ENCODE measurements around the gene PCSK1N. TPM values are rescaled to one million over a fixed set of nuclear protein-coding genes. Genes with fewer than 3 reads are reported as not detected.

Gene PCSK1N
- polyA plus RNA-seq, 1 of the 3 experiments (the other 2 are of a cell fraction) = 35.0 TPM

GRCh38 chrX:48782216-48782615, 53.2 kb downstream of the PCSK1N start:
- Histone ChIP-seq H4K20me1 (ENCODE audit: insufficient read depth) (no peaks in the 10 kb centered on the region), H3K9me2 (no peaks in the 10 kb centered on the region), H3K27ac (ENCODE audit: low read depth in 2 of 2, low read length in 1 of 2) (no peak overlapping the region), H3K36me3 (replicated peaks in 1 of 2; ENCODE audit: control insufficient read depth in 1 of 2, insufficient read depth in 2 of 2, low read length in 1 of 2) (no peaks in the 10 kb centered on the region), H3K9ac (no peak overlapping the region), H3F3A (replicated peaks; ENCODE audit: insufficient read depth) (no peaks in the 10 kb centered on the region), H3K9me3 (no peaks in the 10 kb centered on the region), H3K79me2 (ENCODE audit: insufficient read depth) (no peaks in the 10 kb centered on the region), H3K27me3 (ENCODE audit: insufficient read depth) (peaks cover 8% of the 10 kb centered on the region; the same call in 1 of the 2 replicates), H2AFZ (ENCODE audit: low read depth) (no peak overlapping the region), H3K4me1 (ENCODE audit: control insufficient read depth in 1 of 2, insufficient read depth in 2 of 2, low read depth in 1 of 2, low read length in 1 of 2) (no peaks in the 10 kb centered on the region), H3K4me2 (no peak overlapping the region), H3K4me3 (ENCODE audit: low read depth in 2 of 2, low read length in 1 of 2) (no peak overlapping the region)
- no peak for DNase-seq
- TF ChIP-seq ELF1 (IDR thresholded peaks at IDR 0.05) (no peak), RXRA (IDR thresholded peaks at IDR 0.05; ENCODE audit: borderline replicate concordance, low read depth) (no peak), CHD2 (IDR thresholded peaks at IDR 0.05; ENCODE audit: low read length, partially characterized antibody) (no peak), MEF2A (IDR thresholded peaks at IDR 0.05; ENCODE audit: borderline replicate concordance, low read depth) (no peak), TEAD4 (IDR thresholded peaks at IDR 0.05; ENCODE audit: borderline replicate concordance, insufficient read depth) (no peak), JUND (IDR thresholded peaks at IDR 0.05) (no peak), REST (IDR thresholded peaks at IDR 0.05; ENCODE audit: low read depth, low read length) (no peak), MXI1 (IDR thresholded peaks at IDR 0.05; ENCODE audit: low read depth, low read length) (no peak)
- WGBS (ENCODE audit: low lambda C conversion rate) = 28% methylated on average over 2 of the region's 2 CpGs
- ChIA-PET POLR2A (no interaction called here), CTCF (no interaction called here)

DNA sequence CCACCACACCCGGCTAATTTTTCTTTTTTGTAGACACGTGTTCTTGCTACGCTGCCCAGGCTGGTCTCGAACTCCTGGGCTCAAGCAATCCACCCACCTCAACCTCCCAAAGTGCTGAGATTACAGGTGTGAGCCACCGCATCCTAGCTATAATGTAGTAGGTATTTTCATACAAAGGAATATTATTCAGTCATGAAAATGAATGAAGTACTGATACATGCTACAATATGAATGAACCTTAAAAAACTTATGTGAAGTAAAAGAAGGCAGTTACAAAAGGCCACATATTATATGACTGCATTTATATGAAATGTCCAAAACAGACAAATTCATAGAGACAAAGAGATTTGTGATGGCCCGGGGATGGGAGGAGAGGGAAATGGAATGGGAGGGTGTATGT, 53.7 kb downstream of the PCSK1N start:
- Histone ChIP-seq H3K9me2 (no peaks in the 10 kb centered on the region), H4K20me1 (ENCODE audit: insufficient read depth) (no peaks in the 10 kb centered on the region), H3F3A (replicated peaks; ENCODE audit: insufficient read depth) (no peaks in the 10 kb centered on the region), H3K27me3 (ENCODE audit: insufficient read depth) (peaks cover 3% of the 10 kb centered on the region; the same call in 1 of the 2 replicates), H3K27ac (ENCODE audit: low read depth in 2 of 2, low read length in 1 of 2) (no peak overlapping the region), H3K9me3 (no peaks in the 10 kb centered on the region), H3K4me2 (no peak overlapping the region), H3K4me1 (ENCODE audit: control insufficient read depth in 1 of 2, insufficient read depth in 2 of 2, low read depth in 1 of 2, low read length in 1 of 2) (no peaks in the 10 kb centered on the region), H3K36me3 (replicated peaks in 1 of 2; ENCODE audit: control insufficient read depth in 1 of 2, insufficient read depth in 2 of 2, low read length in 1 of 2) (no peaks in the 10 kb centered on the region), H3K4me3 (ENCODE audit: low read depth in 2 of 2, low read length in 1 of 2) (no peak overlapping the region), H3K9ac (no peak overlapping the region), H3K79me2 (ENCODE audit: insufficient read depth) (no peaks in the 10 kb centered on the region), H2AFZ (ENCODE audit: low read depth) (no peak overlapping the region)
- POLR2A ChIA-PET = no interaction called here
- CTCF ChIA-PET = no interaction called here
- 41% methylated on average over 6 of the region's 6 CpGs for WGBS (ENCODE audit: low lambda C conversion rate)
- no peak for DNase-seq
- TF ChIP-seq RCOR1 (IDR thresholded peaks at IDR 0.05; ENCODE audit: low read length) = no peak
- no peak for TF ChIP-seq MEF2A (IDR thresholded peaks at IDR 0.05; ENCODE audit: borderline replicate concordance, low read depth)
- TF ChIP-seq PBX3 (IDR thresholded peaks at IDR 0.05) = no peak
- no peak for TF ChIP-seq ELF1 (IDR thresholded peaks at IDR 0.05)
- TF ChIP-seq CHD2 (IDR thresholded peaks at IDR 0.05; ENCODE audit: low read length, partially characterized antibody) = no peak
- TF ChIP-seq RAD21 (IDR thresholded peaks at IDR 0.05; ENCODE audit: low read length) = no peak
- TF ChIP-seq RXRA (IDR thresholded peaks at IDR 0.05; ENCODE audit: borderline replicate concordance, low read depth) = no peak
- TF ChIP-seq JUND (IDR thresholded peaks at IDR 0.05) = no peak
- TF ChIP-seq, protein P1, sequence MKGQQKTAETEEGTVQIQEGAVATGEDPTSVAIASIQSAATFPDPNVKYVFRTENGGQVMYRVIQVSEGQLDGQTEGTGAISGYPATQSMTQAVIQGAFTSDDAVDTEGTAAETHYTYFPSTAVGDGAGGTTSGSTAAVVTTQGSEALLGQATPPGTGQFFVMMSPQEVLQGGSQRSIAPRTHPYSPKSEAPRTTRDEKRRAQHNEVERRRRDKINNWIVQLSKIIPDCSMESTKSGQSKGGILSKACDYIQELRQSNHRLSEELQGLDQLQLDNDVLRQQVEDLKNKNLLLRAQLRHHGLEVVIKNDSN (IDR thresholded peaks at IDR 0.05; ENCODE audit: borderline replicate concordance, low read depth) = no peak
- no peak for TF ChIP-seq MXI1 (IDR thresholded peaks at IDR 0.05; ENCODE audit: low read depth, low read length)
- TF ChIP-seq EZH2phosphoT487 (IDR thresholded peaks at IDR 0.05; ENCODE audit: borderline replicate concordance, low read depth) = no peak
- TF ChIP-seq FOXJ3 (CRISPR knock-in tag; IDR thresholded peaks at IDR 0.05) = no peak

Data from SK-N-SH (cell line).